Stimulated activated memory B cell treated with anti-CD40 and anti-IgM and Interleukin-4, amounts not matched to agents 10 μg/mL and 1 μg/mL and 100 μg/mL, for 72 hours (primary cell): ENCODE measurements around the gene SPG21.

ENCODE experiments used
- ATAC-seq: fragments of 150-1000 bp; cut with Tn5 transposase; 2 replicates; pipeline ENCODE4 v1.10.0; 2021
- H3K27ac Mint-ChIP-seq: one replicate; pipeline ENCODE4 v1.8.0; 2022; ENCODE audit warnings: mild to moderate bottlenecking, mixed read lengths
- H3K27me3 Mint-ChIP-seq: one replicate; pipeline ENCODE4 v1.8.0; 2022; ENCODE audit warnings: mixed read lengths
- H3K36me3 Mint-ChIP-seq: one replicate; pipeline ENCODE4 v1.8.0; 2022; ENCODE audit warnings: mixed read lengths
- H3K4me1 Mint-ChIP-seq: one replicate; pipeline ENCODE4 v1.8.0; 2022; ENCODE audit warnings: mixed read lengths
- H3K4me3 Mint-ChIP-seq: one replicate; pipeline ENCODE4 v1.8.0; 2022; ENCODE audit warnings: mild to moderate bottlenecking, moderate library complexity, mixed read lengths
- H3K9me3 Mint-ChIP-seq: one replicate; pipeline ENCODE4 v1.8.0; 2022; ENCODE audit warnings: mixed read lengths

Gene SPG21

GRCh38 chr15:64969401-64969800, 20.3 kb downstream of the SPG21 start:
- Mint-ChIP-seq H3K27me3 (no peaks in the 10 kb centered on the region), H3K4me3 (no peak overlapping the region), H3K4me1 (no peaks in the 10 kb centered on the region), H3K36me3 (peaks cover 39% of the 10 kb centered on the region), H3K9me3 (no peaks in the 10 kb centered on the region), H3K27ac (no peak overlapping the region)
- ATAC-seq = no peak

- no peaks in the 10 kb centered on the region for H3K9me3 Mint-ChIP-seq
- no peak overlapping the region for H3K4me3 Mint-ChIP-seq
- ATAC-seq = no peak
- no peaks in the 10 kb centered on the region for H3K4me1 Mint-ChIP-seq
- H3K27me3 Mint-ChIP-seq = no peaks in the 10 kb centered on the region
- no peak overlapping the region for H3K27ac Mint-ChIP-seq
- H3K36me3 Mint-ChIP-seq = peaks cover 78% of the 10 kb centered on the region
Observed at GRCh38 chr15:64961013-64961412, 28.7 kb downstream of the SPG21 start.

- H3K27me3 Mint-ChIP-seq = no peaks in the 10 kb centered on the region
- peaks cover 78% of the 10 kb centered on the region for H3K36me3 Mint-ChIP-seq
- H3K27ac Mint-ChIP-seq = no peak overlapping the region
- no peaks in the 10 kb centered on the region for H3K9me3 Mint-ChIP-seq
- H3K4me3 Mint-ChIP-seq = no peak overlapping the region
- peaks cover 1% of the 10 kb centered on the region for H3K4me1 Mint-ChIP-seq
- ATAC-seq = no peak
Observed at GRCh38 chr15:64960153-64960552, 29.6 kb downstream of the SPG21 start.

- Mint-ChIP-seq H3K4me1 (peaks cover 11% of the 10 kb centered on the region), H3K36me3 (peaks cover 78% of the 10 kb centered on the region), H3K27me3 (no peaks in the 10 kb centered on the region), H3K9me3 (peaks cover 8% of the 10 kb centered on the region), H3K27ac (no peak overlapping the region), H3K4me3 (no peak overlapping the region)
- no peak for ATAC-seq
Observed at GRCh38 chr15:64959128-64959527, 30.6 kb downstream of the SPG21 start.

GRCh38 chr15:64954395-64954794, 35.3 kb downstream of the SPG21 start:
- H3K4me3 Mint-ChIP-seq = no peak overlapping the region
- no peak for ATAC-seq
- peak overlapping the region; percentile 87 for H3K27ac Mint-ChIP-seq
- no peaks in the 10 kb centered on the region for H3K27me3 Mint-ChIP-seq
- H3K4me1 Mint-ChIP-seq = peaks cover 46% of the 10 kb centered on the region
- peaks cover 36% of the 10 kb centered on the region for H3K9me3 Mint-ChIP-seq
- H3K36me3 Mint-ChIP-seq = peaks cover 56% of the 10 kb centered on the region

GRCh38 chr15:64951777-64952418, 37.8 kb downstream of the SPG21 start:
- H3K4me3 Mint-ChIP-seq = no peak overlapping the region
- H3K9me3 Mint-ChIP-seq = peaks cover 36% of the 10 kb centered on the region
- H3K36me3 Mint-ChIP-seq = peaks cover 38% of the 10 kb centered on the region
- no peaks in the 10 kb centered on the region for H3K27me3 Mint-ChIP-seq
- H3K27ac Mint-ChIP-seq = peak overlapping the region; percentile 87
- H3K4me1 Mint-ChIP-seq = peaks cover 46% of the 10 kb centered on the region
- ATAC-seq = no peak

- Mint-ChIP-seq H3K27me3 (no peaks in the 10 kb centered on the region), H3K27ac (peak overlapping the region; percentile 87), H3K9me3 (peaks cover 36% of the 10 kb centered on the region), H3K36me3 (peaks cover 38% of the 10 kb centered on the region), H3K4me3 (no peak overlapping the region), H3K4me1 (peaks cover 46% of the 10 kb centered on the region)
- ATAC-seq = peak; percentile 64
Observed at GRCh38 chr15:64950888-64951287, 38.8 kb downstream of the SPG21 start.

- H3K4me1 Mint-ChIP-seq = peaks cover 39% of the 10 kb centered on the region
- peaks cover 29% of the 10 kb centered on the region for H3K36me3 Mint-ChIP-seq
- H3K27me3 Mint-ChIP-seq = no peaks in the 10 kb centered on the region
- peaks cover 32% of the 10 kb centered on the region for H3K9me3 Mint-ChIP-seq
- no peak overlapping the region for H3K4me3 Mint-ChIP-seq
- H3K27ac Mint-ChIP-seq = peak overlapping the region; percentile 36
- peak; percentile 41 for ATAC-seq
Observed at GRCh38 chr15:64949383-64950186, 40.1 kb downstream of the SPG21 start.

- ATAC-seq = peak; percentile 41
- H3K4me3 Mint-ChIP-seq = no peak overlapping the region
- H3K36me3 Mint-ChIP-seq = peaks cover 22% of the 10 kb centered on the region
- H3K27ac Mint-ChIP-seq = no peak overlapping the region
- no peaks in the 10 kb centered on the region for H3K27me3 Mint-ChIP-seq
- peaks cover 32% of the 10 kb centered on the region for H3K4me1 Mint-ChIP-seq
- peaks cover 25% of the 10 kb centered on the region for H3K9me3 Mint-ChIP-seq
Observed at GRCh38 chr15:64948916-64949315, 40.8 kb downstream of the SPG21 start.

- H3K4me1 Mint-ChIP-seq = peaks cover 15% of the 10 kb centered on the region
- no peak overlapping the region for H3K27ac Mint-ChIP-seq
- H3K4me3 Mint-ChIP-seq = no peak overlapping the region
- peaks cover 8% of the 10 kb centered on the region for H3K9me3 Mint-ChIP-seq
- peak; percentile 6 for ATAC-seq
- peaks cover 10% of the 10 kb centered on the region for H3K36me3 Mint-ChIP-seq
- no peaks in the 10 kb centered on the region for H3K27me3 Mint-ChIP-seq
Observed at GRCh38 chr15:64947211-64947610, 42.5 kb downstream of the SPG21 start.

GRCh38 chr15:64944961-64945360, 44.8 kb downstream of the SPG21 start:
- no peak overlapping the region for H3K4me3 Mint-ChIP-seq
- no peaks in the 10 kb centered on the region for H3K27me3 Mint-ChIP-seq
- ATAC-seq = no peak
- no peak overlapping the region for H3K27ac Mint-ChIP-seq
- no peaks in the 10 kb centered on the region for H3K36me3 Mint-ChIP-seq
- H3K9me3 Mint-ChIP-seq = no peaks in the 10 kb centered on the region
- H3K4me1 Mint-ChIP-seq = no peaks in the 10 kb centered on the region

- Mint-ChIP-seq H3K27me3 (no peaks in the 10 kb centered on the region), H3K9me3 (no peaks in the 10 kb centered on the region), H3K4me3 (no peak overlapping the region), H3K36me3 (no peaks in the 10 kb centered on the region), H3K4me1 (no peaks in the 10 kb centered on the region), H3K27ac (no peak overlapping the region)
- no peak for ATAC-seq
Observed at GRCh38 chr15:64943512-64944225, 46.0 kb downstream of the SPG21 start.

- Mint-ChIP-seq H3K4me1 (no peaks in the 10 kb centered on the region), H3K4me3 (no peak overlapping the region), H3K36me3 (no peaks in the 10 kb centered on the region), H3K27me3 (no peaks in the 10 kb centered on the region), H3K9me3 (no peaks in the 10 kb centered on the region), H3K27ac (no peak overlapping the region)
- ATAC-seq = no peak
Observed at GRCh38 chr15:64942356-64942755, 47.4 kb downstream of the SPG21 start.

- H3K9me3 Mint-ChIP-seq = no peaks in the 10 kb centered on the region
- ATAC-seq = no peak
- H3K36me3 Mint-ChIP-seq = peaks cover 6% of the 10 kb centered on the region
- H3K4me3 Mint-ChIP-seq = no peak overlapping the region
- no peaks in the 10 kb centered on the region for H3K27me3 Mint-ChIP-seq
- H3K27ac Mint-ChIP-seq = no peak overlapping the region
- H3K4me1 Mint-ChIP-seq = no peaks in the 10 kb centered on the region
Observed at GRCh38 chr15:64938192-64938591, 51.5 kb downstream of the SPG21 start.

GRCh38 chr15:64934023-64934422, 55.7 kb downstream of the SPG21 start:
- Mint-ChIP-seq H3K4me3 (no peak overlapping the region), H3K9me3 (no peaks in the 10 kb centered on the region), H3K27me3 (no peaks in the 10 kb centered on the region), H3K36me3 (peaks cover 6% of the 10 kb centered on the region), H3K4me1 (no peaks in the 10 kb centered on the region), H3K27ac (no peak overlapping the region)
- ATAC-seq = no peak
